K562 treated with DMSO at 1 percent for 48 hours (cell line): ENCODE measurements around the gene FBXL14. TPM values are rescaled to one million over a fixed set of nuclear protein-coding genes. Genes with fewer than 3 reads are reported as not detected.

Experiments used
- total RNA-seq: library from RNA; unstranded; fragments of 300-600 nt; gene quantifications from 2 replicates; pipeline ENCODE4 v1.2.3, GENCODE V29; 2022; ENCODE audit warnings: low replicate concordance; ENCODE audit errors: extremely low read depth

The FBXL14 gene, protein sequence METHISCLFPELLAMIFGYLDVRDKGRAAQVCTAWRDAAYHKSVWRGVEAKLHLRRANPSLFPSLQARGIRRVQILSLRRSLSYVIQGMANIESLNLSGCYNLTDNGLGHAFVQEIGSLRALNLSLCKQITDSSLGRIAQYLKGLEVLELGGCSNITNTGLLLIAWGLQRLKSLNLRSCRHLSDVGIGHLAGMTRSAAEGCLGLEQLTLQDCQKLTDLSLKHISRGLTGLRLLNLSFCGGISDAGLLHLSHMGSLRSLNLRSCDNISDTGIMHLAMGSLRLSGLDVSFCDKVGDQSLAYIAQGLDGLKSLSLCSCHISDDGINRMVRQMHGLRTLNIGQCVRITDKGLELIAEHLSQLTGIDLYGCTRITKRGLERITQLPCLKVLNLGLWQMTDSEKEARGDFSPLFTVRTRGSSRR
- total RNA-seq, result not detected in 2 replicates

GRCh38 chr12:1594261-1595025, at the start of gene FBXL14:
Gene FBXL14, minus strand, starts transcription at chr12:1594581. Its CDS starts 515 bp downstream, at chr12:1594066.

GRCh38 chr12:1628666-1629337, 34.4 kb upstream of the FBXL14 start, which contains the start of gene WNT5B:
Gene WNT5B, plus strand, starts transcription at chr12:1629231. Its CDS starts 2,124 bp downstream, at chr12:1631355.

Other genes starting within 250 kb of the FBXL14 start
- gene WNT5B, start 34.6 kb upstream of the FBXL14 start, total RNA-seq, result not detected in 2 replicates
- not detected in 2 replicates for gene ADIPOR2, start 96.5 kb upstream of the FBXL14 start, total RNA-seq
- not detected in 2 replicates for gene LRTM2, start 226.0 kb upstream of the FBXL14 start, total RNA-seq